Heart right ventricle (tissue), 16 donors: Measurements from ENCODE around the gene FUT8. TPM values are rescaled to one million over a fixed set of nuclear protein-coding genes. Genes with fewer than 3 reads are reported as not detected.
"Not testable (repeated sequence)": the region's sequence is repeated elsewhere in the genome, so short reads cannot be mapped to it uniquely, and the experiment has no call there.

Experiments
- ATAC-seq, 8 donors: fragments of 200-7000 bp; cut with Tn5 transposase; one replicate each; pipeline ENCODE4 v1.9.1; 2020; ENCODE audit warnings: mild to moderate bottlenecking in 8 of 8, moderate library complexity in 8 of 8, moderate number of reproducible peaks in 1 of 8
- DNase-seq, 2 donors: peaks; one replicate each; pipeline ENCODE4 v3.0.0-alpha.2; 2020
- H3K27ac ChIP-seq, 10 donors: fragments of 200-600 bp; sonication (generic) in 2 of 10; one replicate each; pipeline versions ENCODE4 v1.5.0 to v1.8.0; 2020 to 2022; ENCODE audit warnings: mild to moderate bottlenecking in 3 of 10
- H3K27me3 ChIP-seq, 7 donors: fragments of 200-600 bp; one replicate each; pipeline ENCODE4 v1.8.0; 2021 to 2022; ENCODE audit warnings: mild to moderate bottlenecking in 2 of 7
- H3K36me3 ChIP-seq, 9 donors: fragments of 200-600 bp; sonication (generic) in 1 of 9; one replicate each; pipeline versions ENCODE4 v1.5.0 to v1.8.0; 2020 to 2022; ENCODE audit warnings: mild to moderate bottlenecking in 2 of 9
- H3K4me1 ChIP-seq, 9 donors: fragments of 200-600 bp; sonication (generic) in 1 of 9; one replicate each; pipeline versions ENCODE4 v1.5.0 to v1.8.0; 2020 to 2022; ENCODE audit warnings: mild to moderate bottlenecking in 4 of 9
- H3K4me3 ChIP-seq, 10 donors: fragments of 200-600 bp; sonication (generic) in 2 of 10; one replicate each; pipeline versions ENCODE4 v1.5.0 to v1.8.0; 2020 to 2022; ENCODE audit warnings: mild to moderate bottlenecking in 7 of 10, moderate library complexity in 2 of 10
- H3K9me3 ChIP-seq, 11 donors: fragments of 200-600 bp in 10 of 11; sonication (generic) in 2 of 11; one replicate each; pipeline versions ENCODE4 v1.5.0 to v1.8.0; 2013 to 2022; ENCODE audit warnings: mild to moderate bottlenecking in 2 of 11, control low read depth in 1 of 11, moderate library complexity in 1 of 11
- WGBS, 2 donors: extraction: QIAGEN DNeasy Blood & Tissue Kit; methylation state at CpG; one replicate each; pipeline ENCODE4 v1.1.7; 2013; ENCODE audit warnings: inconsistent platforms in 1 of 2; 5-methylcytosine and 5-hydroxymethylcytosine counted together
- intact Hi-C, 10 donors: fragments of 100-400 bp; cut with DNase I; formaldehyde crosslinking; loops; one replicate each; pipeline versions ENCODE4 v1.11.1 to v1.14.2; 2022
- polyA plus RNA-seq, 2 donors: library from polyadenylated mRNA; stranded (reverse); fragments of 200-250 nt; gene quantifications; one replicate each; pipeline ENCODE4 v1.2.3, GENCODE V29; 2013
- total RNA-seq, 10 donors: library from RNA; stranded (reverse); fragmentation: NEBNext Ultra II Directional in 3 of 10; extraction: Animal tissue kit (Norgen Biotek cat#: 25700) in 3 of 10; gene quantifications; one replicate each; pipeline versions ENCODE4 v1.2.1 to v1.2.4, GENCODE V29; 2021 to 2023
- TF ChIP-seq, protein P1 (sequence below), 9 donors: fragments of 200-600 bp; sonication (generic) in 2 of 9; IDR thresholded peaks; one replicate each; pipeline versions ENCODE4 v1.5.0 to v1.8.0; 2021 to 2022; ENCODE audit warnings: antibody characterized with exemption in 9 of 9, mild to moderate bottlenecking in 5 of 9, moderate library complexity in 1 of 9
- donor health status: Arrhythmogenic right ventricular cardiomyopathy.
- donor health status: ischemic (EF 13 %, LVEDD 7.1; RV severe dilation, severe dysfunction).
- donor health status: healthy with polysubstance abuse.
- donor health status: DM: no; HTN: yes; CAD: no.
- donor health status: DM: no; HTN: no; CAD: no.
- donor health status: ischemic (EF 25% LVEDD 6.9; RV normal size, moderate dysfunction).
- donor health status: ischemic (EF 25% LVEDD 5.7; RV mildly dilated, moderate dysfunction).
- donor health status: healthy.
- donor health status: DM: yes; HTN: yes; CAD: no.
- donor health status: Ischemic cardiomyopathy.
- donor health status: ischemic (EF 35%, LVEDD 5.7; RV mildly dilated, moderate dysfunction).
- donor health status: nonischemic (EF 11% LVEDD 7.7; RV severe dilation, severe dysfunction).
- donor health status: DM: yes; HTN: yes; CAD: no.
- donor health status: PGD.
- donor health status: ischemic (EF 29% LVEDD 5.4; RV normal size, mild dysfunction).
- donor health status: nonischemic (EF 23%, LVEDD 6.1; RV moderate dilation, normal function).

The FUT8 gene
- total and polyA plus RNA-seq, 12 donors, result 2.9 to 16.1 (median 9.9) TPM

DNA sequence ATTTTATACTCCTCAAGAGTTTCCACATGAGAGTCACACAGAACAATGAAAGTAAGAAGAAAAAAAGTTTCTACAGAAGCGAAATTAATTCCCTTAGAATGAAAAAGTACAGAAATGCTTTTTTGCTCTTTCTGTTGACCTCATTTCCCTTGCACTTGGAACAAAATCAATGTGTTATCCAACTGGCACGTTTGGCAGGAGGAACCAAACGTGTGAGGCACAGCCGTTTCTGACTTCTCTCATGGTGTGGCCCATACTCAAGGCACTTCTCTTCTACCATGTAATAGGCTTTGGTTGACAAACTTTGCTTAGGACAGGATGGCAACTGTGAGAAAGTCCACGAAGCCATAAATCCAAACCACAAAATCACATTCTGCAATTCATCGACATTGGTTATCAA is 297.0 kb downstream of the FUT8 start:
- no peak for DNase-seq

DNA sequence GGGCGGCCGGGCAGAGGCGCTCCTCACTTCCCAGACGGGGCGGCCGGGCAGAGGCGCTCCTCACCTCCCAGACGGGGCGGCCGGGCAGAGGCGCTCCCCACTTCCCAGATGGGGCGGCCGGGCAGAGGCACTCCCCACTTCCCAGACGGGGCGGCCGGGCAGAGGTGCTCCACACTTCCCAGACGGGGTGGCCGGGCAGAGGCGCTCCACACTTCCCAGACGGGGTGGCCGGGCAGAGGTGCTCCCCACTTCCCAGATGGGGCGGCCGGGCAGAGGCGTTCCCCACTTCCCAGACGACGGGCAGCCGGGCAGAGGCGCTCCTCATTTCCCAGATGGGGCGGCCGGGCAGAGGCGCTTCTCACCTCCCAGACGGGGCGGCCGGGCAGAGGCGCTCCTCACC is 304.3 kb downstream of the FUT8 start:
- H3K4me3 ChIP-seq, H3K27ac ChIP-seq, H3K4me1 ChIP-seq, H3K27me3 ChIP-seq, DNase-seq, H3K36me3 ChIP-seq, intact Hi-C loops, ATAC-seq: not testable (repeated sequence)
- peaks cover 0 to 47% (median 10%) of the 10 kb centered on the region in 11 donors for H3K9me3 ChIP-seq
- 97 to 99% methylated on average over 27 to 35 of the region's 35 CpGs for WGBS, 2 donors

More for the DNA sequence above, 297.0 kb downstream of the FUT8 start:
- Histone ChIP-seq H3K27me3 (no peaks in the 10 kb centered on the region), H3K4me1 (peaks cover 0 to 6% (median 0%) of the 10 kb centered on the region in 9 donors), H3K9me3 (peaks cover 0 to 38% (median 12%) of the 10 kb centered on the region in 11 donors), H3K4me3 (no peak overlapping the region), H3K27ac (no peak overlapping the region), H3K36me3 (no peaks in the 10 kb centered on the region)
- intact Hi-C loops, result loop anchor here in 1 of 10 donors (10.0 kb wide), 1 partner anchor 495 kb away; no protein-coding TSS in a partner anchor
- WGBS, 2 donors, result 51 to 52% methylated on average over 6 of the region's 6 CpGs
- ATAC-seq, result no peak
- TF ChIP-seq, protein P1, sequence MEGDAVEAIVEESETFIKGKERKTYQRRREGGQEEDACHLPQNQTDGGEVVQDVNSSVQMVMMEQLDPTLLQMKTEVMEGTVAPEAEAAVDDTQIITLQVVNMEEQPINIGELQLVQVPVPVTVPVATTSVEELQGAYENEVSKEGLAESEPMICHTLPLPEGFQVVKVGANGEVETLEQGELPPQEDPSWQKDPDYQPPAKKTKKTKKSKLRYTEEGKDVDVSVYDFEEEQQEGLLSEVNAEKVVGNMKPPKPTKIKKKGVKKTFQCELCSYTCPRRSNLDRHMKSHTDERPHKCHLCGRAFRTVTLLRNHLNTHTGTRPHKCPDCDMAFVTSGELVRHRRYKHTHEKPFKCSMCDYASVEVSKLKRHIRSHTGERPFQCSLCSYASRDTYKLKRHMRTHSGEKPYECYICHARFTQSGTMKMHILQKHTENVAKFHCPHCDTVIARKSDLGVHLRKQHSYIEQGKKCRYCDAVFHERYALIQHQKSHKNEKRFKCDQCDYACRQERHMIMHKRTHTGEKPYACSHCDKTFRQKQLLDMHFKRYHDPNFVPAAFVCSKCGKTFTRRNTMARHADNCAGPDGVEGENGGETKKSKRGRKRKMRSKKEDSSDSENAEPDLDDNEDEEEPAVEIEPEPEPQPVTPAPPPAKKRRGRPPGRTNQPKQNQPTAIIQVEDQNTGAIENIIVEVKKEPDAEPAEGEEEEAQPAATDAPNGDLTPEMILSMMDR (IDR thresholded peaks at IDR 0.05), result no peak

DNA sequence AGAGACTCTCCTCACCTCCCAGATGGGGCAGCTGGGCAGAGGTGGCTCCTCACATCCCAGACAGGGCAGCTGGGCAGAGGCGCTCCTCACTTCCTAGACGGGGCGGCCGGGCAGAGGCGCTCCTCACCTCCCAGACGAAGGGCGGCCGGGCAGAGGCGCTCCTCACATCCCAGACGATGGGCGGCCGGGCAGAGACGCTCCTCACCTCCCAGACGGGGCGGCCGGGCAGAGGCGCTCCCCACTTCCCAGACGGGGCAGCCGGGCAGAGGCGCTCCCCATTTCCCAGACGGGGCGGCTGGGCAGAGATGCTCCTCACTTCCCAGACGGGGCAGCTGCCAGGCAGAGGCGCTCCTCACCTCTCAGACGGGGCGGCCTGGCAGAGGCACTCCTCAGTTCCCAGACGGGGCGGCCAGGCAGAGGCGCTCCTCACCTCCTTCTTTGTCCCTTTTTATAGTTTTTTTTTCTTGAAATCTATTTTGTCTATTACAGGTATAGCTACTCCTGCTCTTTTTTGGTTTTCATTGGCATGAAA is 304.9 kb downstream of the FUT8 start:
- 96 to 97% methylated on average over 29 of the region's 29 CpGs for WGBS, 2 donors
- H3K9me3 ChIP-seq, result peaks cover 0 to 47% (median 10%) of the 10 kb centered on the region in 11 donors
- DNase-seq, H3K4me1 ChIP-seq, intact Hi-C loops, H3K27me3 ChIP-seq, H3K36me3 ChIP-seq, H3K27ac ChIP-seq, ATAC-seq, H3K4me3 ChIP-seq: not testable (repeated sequence)

DNA sequence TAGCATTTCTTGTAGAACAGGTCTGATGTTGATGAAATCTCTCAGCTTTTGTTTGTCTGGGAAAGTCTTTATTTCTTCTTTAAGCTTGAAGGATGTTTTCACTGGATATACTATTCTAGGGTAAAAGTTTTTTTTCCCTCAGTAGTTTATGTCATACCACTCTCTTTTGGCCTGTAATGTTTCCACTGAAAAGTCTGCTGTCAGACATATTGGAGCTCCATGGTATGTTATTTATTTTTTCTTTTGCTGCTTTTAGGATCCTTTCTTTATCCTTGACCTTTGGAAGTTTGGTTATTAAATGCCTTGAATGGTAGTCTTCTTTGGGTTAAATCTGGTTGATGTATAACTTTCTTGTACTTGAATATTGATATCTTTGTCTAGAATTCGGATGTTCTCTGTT is 306.1 kb downstream of the FUT8 start:
- no peak overlapping the region for H3K4me3 ChIP-seq
- TF ChIP-seq, protein P1 (IDR thresholded peaks at IDR 0.05), result no peak
- intact Hi-C loops, result no loop called here
- no peak overlapping the region for H3K27ac ChIP-seq
- DNase-seq, result no peak
- peaks cover 0 to 39% (median 10%) of the 10 kb centered on the region in 11 donors for H3K9me3 ChIP-seq
- no peak for ATAC-seq
- H3K4me1 ChIP-seq, result no peaks in the 10 kb centered on the region
- WGBS, 2 donors, result 92 to 100% methylated on average over 1 of the region's 1 CpG
- peaks cover 0 to 13% (median 0%) of the 10 kb centered on the region in 9 donors for H3K36me3 ChIP-seq
- H3K27me3 ChIP-seq, result no peaks in the 10 kb centered on the region

DNA sequence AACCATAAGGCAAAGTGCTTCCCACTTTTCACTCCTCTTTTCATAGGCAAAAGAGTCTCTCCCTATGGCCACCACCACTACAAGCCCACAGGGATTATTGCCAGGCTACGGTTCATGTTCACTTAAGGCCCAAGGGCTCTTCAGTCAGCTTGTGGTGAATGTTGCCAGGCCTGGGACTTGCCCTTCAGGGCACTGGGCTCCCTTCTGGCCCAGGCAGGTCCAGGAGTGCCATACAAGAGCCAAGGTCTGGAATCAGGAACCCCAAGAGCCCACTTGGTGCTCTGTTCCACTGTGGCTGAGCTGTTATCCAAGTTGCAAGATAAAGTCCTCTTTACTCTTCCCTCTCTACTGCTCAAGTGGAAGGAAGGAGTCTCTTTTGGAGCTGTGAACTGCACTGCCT is 307.6 kb downstream of the FUT8 start:
- DNase-seq (no peak), ATAC-seq (no peak)
- Histone ChIP-seq H3K36me3 (peaks cover 0 to 24% (median 0%) of the 10 kb centered on the region in 9 donors), H3K27me3 (no peaks in the 10 kb centered on the region), H3K4me3 (no peak overlapping the region), H3K9me3 (peaks cover 0 to 23% (median 0%) of the 10 kb centered on the region in 11 donors), H3K4me1 (no peaks in the 10 kb centered on the region), H3K27ac (no peak overlapping the region)
- TF ChIP-seq, protein P1 (IDR thresholded peaks at IDR 0.05), result no peak
- intact Hi-C loops, result no loop called here
- 95 to 100% methylated on average over 1 of the region's 1 CpG for WGBS, 2 donors
